Measurements from ENCODE around the gene TNXB. TPM values are rescaled to one million over a fixed set of nuclear protein-coding genes. Genes with fewer than 3 reads are reported as not detected.
A peak's percentile ranks its signal among the peaks of the same experiment; 100 is the strongest.

TNXB gene
- total RNA-seq, 1 donor from 2014 or later: 4.4 TPM

GRCh38 chr6:32128751-32129296, 19.7 kb upstream of the TNXB start:
- Mint-ChIP-seq H3K36me3 (ENCODE audit: low read depth) (peaks cover 27% of the 10 kb centered on the region), H3K27ac (peak overlapping the region; percentile 94), H3K4me3 (peak overlapping the region; percentile 99), H3K27me3 (ENCODE audit: insufficient read depth) (peaks cover 2% of the 10 kb centered on the region), H3K4me1 (ENCODE audit: low read depth) (peaks cover 45% of the 10 kb centered on the region), H3K9me3 (no peaks in the 10 kb centered on the region)
- intact Hi-C loops (cut with micrococcal nuclease): loop anchor here (1.0 to 2.0 kb wide), 4 partner anchors 10 to 842 kb away; partner anchors contain the start of genes TAP1 and ZBTB12
- DNase-seq (ENCODE audit: low spot score): no peak

GRCh38 chr6:32127717-32128592, 18.8 kb upstream of the TNXB start, which contains the start of gene ATF6B:
Gene ATF6B (minus strand): TSS chr6:32128246. CDS start chr6:32128207, 39 bp downstream.
- Mint-ChIP-seq H3K4me3 (peak within 1 kb of the TSS; percentile 99), H3K27me3 (ENCODE audit: insufficient read depth) (peaks cover 2% of the 10 kb centered on the region), H3K9me3 (no peaks in the 10 kb centered on the region), H3K4me1 (ENCODE audit: low read depth) (peaks cover 45% of the 10 kb centered on the region), H3K27ac (peak within 1 kb of the TSS; percentile 94), H3K36me3 (ENCODE audit: low read depth) (peaks cover 27% of the 10 kb centered on the region)
- intact Hi-C loops (cut with micrococcal nuclease): loop anchor here (1.0 to 2.0 kb wide), 4 partner anchors 9 to 843 kb away; partner anchors contain the start of genes TAP1 and ZBTB12
- peak; percentile 95 for DNase-seq (ENCODE audit: low spot score)

- Mint-ChIP-seq H3K9me3 (no peaks in the 10 kb centered on the region), H3K27ac (peak overlapping the region; percentile 94), H3K4me1 (ENCODE audit: low read depth) (peaks cover 45% of the 10 kb centered on the region), H3K27me3 (ENCODE audit: insufficient read depth) (peaks cover 2% of the 10 kb centered on the region), H3K4me3 (peak overlapping the region; percentile 99), H3K36me3 (ENCODE audit: low read depth) (peaks cover 28% of the 10 kb centered on the region)
- intact Hi-C loops (cut with micrococcal nuclease): no loop called here
- no peak for DNase-seq (ENCODE audit: low spot score)
These were observed 18.2 kb upstream of the TNXB start for GRCh38 chr6:32127409-32127716.

DNA sequence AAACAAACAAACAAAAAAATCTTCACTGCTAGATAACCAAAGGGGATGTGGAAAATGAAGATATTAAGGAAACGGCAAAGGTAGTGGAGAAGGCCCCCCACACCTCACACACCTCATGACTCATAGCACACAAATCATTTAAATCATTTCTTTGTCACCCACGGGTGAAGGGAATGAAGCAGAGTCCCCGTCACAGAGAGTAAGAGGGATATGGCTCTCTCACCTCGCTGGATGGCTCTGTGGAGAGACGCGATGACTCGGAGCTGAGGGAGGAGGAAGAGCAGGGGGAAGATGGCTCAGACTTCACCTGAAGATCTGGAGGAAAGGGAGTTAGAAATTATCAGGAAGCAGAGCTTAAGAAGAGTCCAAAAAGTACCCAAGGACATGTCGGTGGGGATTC, 17.7 kb upstream of the TNXB start:
- H3K9me3 Mint-ChIP-seq: no peaks in the 10 kb centered on the region
- peaks cover 32% of the 10 kb centered on the region for H3K36me3 Mint-ChIP-seq (ENCODE audit: low read depth)
- H3K27me3 Mint-ChIP-seq (ENCODE audit: insufficient read depth): no peaks in the 10 kb centered on the region
- H3K4me3 Mint-ChIP-seq: peak overlapping the region; percentile 99
- peaks cover 45% of the 10 kb centered on the region for H3K4me1 Mint-ChIP-seq (ENCODE audit: low read depth)
- intact Hi-C loops (cut with micrococcal nuclease): no loop called here
- H3K27ac Mint-ChIP-seq: peak overlapping the region; percentile 94
- no peak for DNase-seq (ENCODE audit: low spot score)

DNA sequence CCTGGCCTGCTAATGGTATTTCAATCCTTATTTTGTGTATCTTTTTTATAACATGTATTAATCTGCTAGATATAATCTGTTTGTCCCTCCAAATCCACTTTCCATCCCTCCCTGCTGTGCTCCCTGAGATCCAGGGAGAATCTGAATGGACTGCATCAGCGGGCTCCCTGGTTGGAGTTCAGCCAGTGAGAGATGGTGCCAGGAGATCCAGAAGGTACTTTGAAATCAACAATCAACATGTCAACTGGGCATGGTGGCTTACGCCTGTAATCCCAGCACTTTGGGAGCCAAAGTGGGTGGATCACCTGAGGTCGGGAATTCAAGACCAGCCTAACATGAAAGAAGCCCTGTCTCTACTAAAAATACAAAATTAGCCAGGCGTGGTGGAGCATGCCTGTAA, 14.5 kb upstream of the TNXB start:
- Mint-ChIP-seq H3K4me3 (no peak overlapping the region), H3K4me1 (ENCODE audit: low read depth) (peaks cover 37% of the 10 kb centered on the region), H3K36me3 (ENCODE audit: low read depth) (peaks cover 48% of the 10 kb centered on the region), H3K9me3 (no peaks in the 10 kb centered on the region), H3K27ac (no peak overlapping the region), H3K27me3 (ENCODE audit: insufficient read depth) (no peaks in the 10 kb centered on the region)
- no peak for DNase-seq (ENCODE audit: low spot score)
- intact Hi-C loops (cut with micrococcal nuclease): no loop called here

DNA sequence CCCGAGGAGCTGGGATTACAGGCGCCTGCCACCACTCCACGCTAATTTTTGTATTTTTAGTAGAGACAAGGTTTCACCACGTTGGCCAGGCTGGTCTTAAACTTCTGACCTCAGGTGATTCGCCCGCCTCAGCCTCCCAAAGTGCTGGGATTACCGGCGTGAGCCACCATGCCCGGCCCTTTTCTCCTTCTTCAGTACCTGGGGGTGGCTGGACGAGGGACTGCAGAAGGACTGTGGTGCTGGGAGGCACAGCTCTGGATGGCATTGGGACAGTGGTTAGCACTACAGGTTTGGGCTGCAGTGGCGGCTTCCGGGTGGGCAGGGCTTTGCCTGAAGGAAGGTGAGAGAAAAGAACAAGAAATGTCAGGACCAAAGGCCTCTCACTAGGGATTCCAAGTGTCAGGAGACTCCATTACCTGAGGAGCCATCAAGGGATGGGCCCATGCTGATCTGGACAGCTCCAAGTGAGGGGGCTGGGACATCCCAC, 11.5 kb upstream of the TNXB start:
- Mint-ChIP-seq H3K27ac (no peak overlapping the region), H3K4me1 (ENCODE audit: low read depth) (peaks cover 11% of the 10 kb centered on the region), H3K36me3 (ENCODE audit: low read depth) (peaks cover 44% of the 10 kb centered on the region), H3K9me3 (no peaks in the 10 kb centered on the region), H3K4me3 (no peak overlapping the region), H3K27me3 (ENCODE audit: insufficient read depth) (no peaks in the 10 kb centered on the region)
- intact Hi-C loops (cut with micrococcal nuclease): no loop called here
- no peak for DNase-seq (ENCODE audit: low spot score)

GRCh38 chr6:32118782-32119628, 9.9 kb upstream of the TNXB start:
- peaks cover 11% of the 10 kb centered on the region for H3K4me1 Mint-ChIP-seq (ENCODE audit: low read depth)
- no peaks in the 10 kb centered on the region for H3K27me3 Mint-ChIP-seq (ENCODE audit: insufficient read depth)
- intact Hi-C loops (cut with micrococcal nuclease): loop anchor here (1.0 to 2.0 kb wide), 5 partner anchors 9 to 126 kb away; partner anchors contain the start of genes AGPAT1, ATF6B and PPT2
- DNase-seq (ENCODE audit: low spot score): peak; percentile 62
- H3K4me3 Mint-ChIP-seq: no peak overlapping the region
- peaks cover 44% of the 10 kb centered on the region for H3K36me3 Mint-ChIP-seq (ENCODE audit: low read depth)
- no peaks in the 10 kb centered on the region for H3K9me3 Mint-ChIP-seq
- no peak overlapping the region for H3K27ac Mint-ChIP-seq

DNA sequence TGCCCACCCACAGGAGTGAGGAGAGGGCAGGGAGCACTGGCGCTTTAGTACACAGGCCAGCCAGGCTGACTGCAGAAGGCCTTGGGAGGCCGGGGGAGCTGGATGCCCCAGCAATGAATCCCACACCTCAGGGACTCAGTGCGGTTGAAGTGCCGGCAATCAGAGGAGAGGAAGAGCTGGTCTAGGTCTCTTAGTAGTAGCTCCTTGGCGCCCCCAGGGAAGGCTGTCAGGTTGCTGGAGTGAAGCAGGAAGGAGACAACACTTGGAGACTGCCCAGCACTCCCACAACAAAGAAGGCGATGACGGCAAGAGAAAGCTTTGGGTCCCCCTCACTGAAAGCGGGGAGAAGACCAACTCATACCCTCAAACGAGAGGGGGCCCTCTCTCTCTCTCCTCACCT, 8.3 kb upstream of the TNXB start:
- DNase-seq (ENCODE audit: low spot score): no peak
- Mint-ChIP-seq H3K4me1 (ENCODE audit: low read depth) (peaks cover 11% of the 10 kb centered on the region), H3K27ac (no peak overlapping the region), H3K27me3 (ENCODE audit: insufficient read depth) (no peaks in the 10 kb centered on the region), H3K9me3 (no peaks in the 10 kb centered on the region), H3K36me3 (ENCODE audit: low read depth) (peaks cover 46% of the 10 kb centered on the region), H3K4me3 (no peak overlapping the region)
- intact Hi-C loops (cut with micrococcal nuclease): loop anchor here (2.0 kb wide), 1 partner anchor 681 kb away; no protein-coding TSS in a partner anchor

DNA sequence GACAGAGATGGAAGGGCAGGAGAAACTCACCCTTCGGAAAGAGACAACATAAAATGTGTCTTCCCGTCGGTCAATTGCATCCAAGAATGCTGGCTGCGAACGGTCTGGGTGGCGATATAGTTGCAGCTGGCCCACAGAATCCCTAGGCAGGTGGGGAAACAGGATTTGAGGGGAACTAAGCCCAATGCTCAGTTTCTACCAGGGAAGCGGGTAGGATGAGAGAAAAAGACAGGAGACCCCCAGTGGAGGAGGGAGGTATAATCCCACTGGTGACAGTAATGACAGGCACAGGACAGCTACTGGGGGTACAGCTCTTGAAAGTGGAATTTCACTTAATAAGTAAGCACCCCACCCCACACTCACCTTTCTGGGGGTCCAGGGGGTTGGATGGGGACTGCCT, 7.5 kb upstream of the TNXB start:
- peaks cover 46% of the 10 kb centered on the region for H3K36me3 Mint-ChIP-seq (ENCODE audit: low read depth)
- intact Hi-C loops (cut with micrococcal nuclease): loop anchor here (2.0 kb wide), 1 partner anchor 682 kb away; no protein-coding TSS in a partner anchor
- no peak overlapping the region for H3K4me3 Mint-ChIP-seq
- DNase-seq (ENCODE audit: low spot score): no peak
- no peak overlapping the region for H3K27ac Mint-ChIP-seq
- no peaks in the 10 kb centered on the region for H3K27me3 Mint-ChIP-seq (ENCODE audit: insufficient read depth)
- H3K4me1 Mint-ChIP-seq (ENCODE audit: low read depth): peaks cover 11% of the 10 kb centered on the region
- no peaks in the 10 kb centered on the region for H3K9me3 Mint-ChIP-seq

GRCh38 chr6:32115623-32116022, 6.5 kb upstream of the TNXB start:
- no peaks in the 10 kb centered on the region for H3K27me3 Mint-ChIP-seq (ENCODE audit: insufficient read depth)
- H3K27ac Mint-ChIP-seq: no peak overlapping the region
- peaks cover 43% of the 10 kb centered on the region for H3K36me3 Mint-ChIP-seq (ENCODE audit: low read depth)
- no peak overlapping the region for H3K4me3 Mint-ChIP-seq
- intact Hi-C loops (cut with micrococcal nuclease): loop anchor here (2.0 kb wide), 1 partner anchor 683 kb away; no protein-coding TSS in a partner anchor
- H3K9me3 Mint-ChIP-seq: no peaks in the 10 kb centered on the region
- H3K4me1 Mint-ChIP-seq (ENCODE audit: low read depth): peaks cover 11% of the 10 kb centered on the region
- DNase-seq (ENCODE audit: low spot score): no peak

- H3K36me3 Mint-ChIP-seq (ENCODE audit: low read depth): peaks cover 41% of the 10 kb centered on the region
- H3K9me3 Mint-ChIP-seq: no peaks in the 10 kb centered on the region
- peaks cover 11% of the 10 kb centered on the region for H3K4me1 Mint-ChIP-seq (ENCODE audit: low read depth)
- no peak overlapping the region for H3K27ac Mint-ChIP-seq
- H3K27me3 Mint-ChIP-seq (ENCODE audit: insufficient read depth): peaks cover 3% of the 10 kb centered on the region
- intact Hi-C loops (cut with micrococcal nuclease): no loop called here
- no peak for DNase-seq (ENCODE audit: low spot score)
- no peak overlapping the region for H3K4me3 Mint-ChIP-seq
These were observed 5.7 kb upstream of the TNXB start for GRCh38 chr6:32114796-32115195.
